Measurements from ENCODE around the gene PIK3CD. TPM values are rescaled to one million over a fixed set of nuclear protein-coding genes. Genes with fewer than 3 reads are reported as not detected.
"Not testable (repeated sequence)": the region's sequence is repeated elsewhere in the genome, so short reads cannot be mapped to it uniquely, and the experiment has no call there.

PIK3CD gene
- total RNA-seq, 1 donor from 2014 or later: 3.1 TPM

DNA sequence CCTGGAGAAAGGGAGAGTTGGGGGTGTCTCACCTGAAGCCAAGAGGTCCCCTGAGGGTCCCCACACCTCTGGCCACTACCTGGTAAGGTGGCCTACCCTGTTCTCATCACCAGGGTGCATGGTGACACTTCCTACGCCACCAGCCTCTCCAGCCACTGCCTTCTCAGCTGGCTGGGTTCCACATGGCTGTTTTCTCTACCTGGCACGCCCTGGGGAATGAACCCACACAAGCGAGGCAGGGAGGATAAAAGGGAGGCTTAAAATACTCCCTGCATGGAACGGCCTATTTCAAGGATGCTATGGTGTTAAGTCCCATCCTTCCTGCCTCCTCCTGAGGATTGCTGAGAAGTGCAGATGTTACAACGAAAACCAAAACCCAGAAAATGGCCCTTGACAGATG is 84.7 kb downstream of the PIK3CD start:
- no peak for DNase-seq

DNA sequence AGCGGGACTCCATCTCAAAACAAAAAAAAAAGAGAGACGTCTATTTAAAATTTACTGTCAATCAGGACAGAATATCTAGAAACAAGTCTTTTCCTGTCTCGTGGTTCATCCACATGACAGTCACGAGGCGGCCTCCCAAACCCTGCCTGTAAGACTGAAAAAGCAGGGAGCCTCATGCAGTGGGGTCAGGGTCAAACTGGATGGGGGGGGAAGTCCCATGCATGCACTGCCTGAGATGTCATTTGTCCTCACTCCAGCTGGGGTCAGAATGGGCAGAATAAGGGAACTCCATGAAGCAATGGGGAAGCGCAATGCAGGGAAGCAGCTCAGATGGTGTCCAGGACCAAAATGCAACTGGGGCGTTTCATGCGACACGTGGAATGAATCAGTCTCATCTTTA is 85.5 kb downstream of the PIK3CD start:
- DNase-seq: no peak

DNA sequence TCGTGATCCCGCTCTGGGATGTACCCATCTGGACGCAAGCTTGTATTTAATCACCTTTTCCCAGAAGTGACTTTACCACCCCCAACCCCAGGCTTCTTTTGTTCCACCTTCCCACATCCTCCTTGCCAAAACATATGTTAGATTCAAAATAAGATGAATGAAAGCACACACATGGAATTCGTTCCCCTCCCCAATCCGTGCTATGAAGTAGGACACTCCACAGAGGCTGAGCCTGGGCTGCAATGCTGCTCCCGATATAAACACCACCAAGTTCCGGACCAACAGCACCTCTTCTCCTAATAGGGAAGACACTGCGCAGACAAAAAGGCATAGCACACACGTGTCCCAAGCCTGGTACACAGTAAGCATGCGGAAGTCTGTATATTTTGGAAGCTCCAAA is 86.1 kb downstream of the PIK3CD start:
- DNase-seq: no peak

DNA sequence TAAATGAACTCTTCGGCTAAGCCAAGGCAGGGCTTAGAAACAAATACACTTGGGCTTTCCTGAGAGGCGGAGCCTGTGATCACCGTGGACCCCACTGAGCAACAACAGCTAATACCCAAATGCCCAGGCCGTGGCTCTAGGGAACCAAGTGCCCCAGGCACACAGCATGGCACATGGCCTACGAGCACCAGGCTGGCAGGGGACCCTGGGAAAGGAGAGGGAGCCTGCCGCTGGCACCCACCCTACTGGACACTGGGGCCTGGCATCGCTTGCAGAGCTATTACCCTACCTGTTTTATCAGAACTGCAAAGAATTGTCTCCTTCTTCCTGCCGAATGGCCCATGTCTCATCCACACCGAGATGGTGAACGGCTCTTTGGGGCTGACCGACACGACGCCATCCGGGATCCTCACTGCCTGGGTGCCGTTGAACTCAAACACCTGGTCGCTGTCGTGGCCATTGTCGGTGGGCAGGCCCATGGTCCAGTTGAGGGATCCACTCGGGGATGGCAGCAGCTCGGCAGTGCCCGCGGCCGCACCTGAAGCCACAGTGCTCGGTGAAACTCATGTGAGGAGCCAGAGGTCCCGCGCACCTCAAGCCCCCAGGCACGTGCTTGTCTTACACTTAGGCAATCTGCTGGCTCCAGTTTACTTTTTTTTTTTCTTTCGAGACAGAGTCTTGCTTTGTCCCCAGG is 92.7 kb downstream of the PIK3CD start:
- no peak for DNase-seq

DNA sequence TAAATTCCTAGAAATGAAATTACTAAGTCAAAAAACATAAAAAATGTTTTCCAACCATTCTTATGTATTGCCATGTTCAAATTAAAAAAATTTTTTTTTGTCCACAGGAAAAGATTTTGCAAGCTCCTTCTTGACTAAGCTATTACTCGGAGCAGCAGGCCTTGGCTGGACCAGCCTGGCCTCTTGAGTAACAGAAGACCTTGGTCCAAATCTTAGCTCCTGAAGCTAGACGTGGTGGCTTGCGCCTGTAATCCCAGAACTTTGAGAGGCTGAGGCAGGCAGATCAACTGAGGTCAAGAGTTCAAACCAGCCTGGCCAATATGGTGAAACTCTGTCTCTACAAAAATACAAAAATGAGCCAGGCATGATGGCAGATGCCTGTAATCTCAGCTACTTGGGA is 94.7 kb downstream of the PIK3CD start:
- DNase-seq: no peak

DNA sequence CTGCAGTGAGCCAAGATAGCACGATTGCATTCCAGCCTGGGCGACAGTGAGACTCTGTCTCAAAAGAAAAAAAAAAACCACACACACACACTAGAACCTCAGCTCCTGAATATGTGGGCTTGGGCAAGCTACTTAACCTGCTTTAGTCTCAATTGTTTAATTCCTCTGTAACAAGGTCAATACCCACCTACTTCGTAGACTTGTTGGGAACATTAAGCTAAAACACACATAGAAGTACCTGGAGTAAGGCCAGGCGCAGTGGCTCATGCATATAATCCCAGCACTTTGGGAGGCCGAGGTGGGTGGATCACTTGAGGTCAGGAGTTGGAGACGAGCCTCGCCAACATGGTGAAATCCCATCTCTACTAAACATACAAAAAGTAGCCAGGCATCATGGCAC is 95.1 kb downstream of the PIK3CD start:
- no peak for DNase-seq

DNA sequence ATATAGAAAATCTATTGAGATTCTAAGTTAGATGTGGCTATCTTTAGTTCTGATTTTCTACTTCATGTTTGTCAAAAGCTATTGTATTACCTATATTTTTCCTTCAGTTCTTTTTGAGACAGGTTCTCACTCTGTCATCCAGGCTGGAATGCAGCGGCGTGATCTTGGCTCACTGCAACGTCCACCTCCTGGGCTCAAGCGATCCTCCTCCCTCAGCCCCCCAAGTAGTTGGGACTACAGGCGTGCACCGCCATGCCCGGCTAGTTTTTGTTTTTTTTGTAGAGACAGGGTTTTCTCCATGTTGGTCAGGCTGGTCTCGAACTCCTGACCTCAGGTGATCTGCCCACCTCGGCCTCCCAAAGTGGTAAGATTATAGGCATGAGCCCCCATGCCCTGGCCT is 96.9 kb downstream of the PIK3CD start:
- DNase-seq: not testable (repeated sequence)

DNA sequence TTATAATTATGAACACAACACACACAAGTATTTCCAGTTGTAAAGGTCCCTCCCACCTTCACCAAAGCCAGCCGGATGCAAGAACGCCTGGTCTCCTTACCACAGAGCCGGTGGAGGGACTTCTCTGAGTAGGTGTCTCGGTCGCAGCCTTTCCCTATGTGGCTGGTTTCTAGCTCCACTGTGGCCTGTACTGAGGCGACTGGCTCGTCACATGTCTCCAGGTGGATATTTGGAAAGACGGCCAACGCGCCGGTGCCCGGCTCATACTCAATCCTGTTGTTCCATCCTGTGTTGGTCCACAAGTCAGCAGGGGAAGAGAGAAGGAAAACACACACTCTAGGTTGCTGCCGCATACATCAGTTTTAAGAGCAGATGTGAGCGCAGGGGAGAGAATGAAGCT is 97.8 kb downstream of the PIK3CD start:
- no peak for DNase-seq

DNA sequence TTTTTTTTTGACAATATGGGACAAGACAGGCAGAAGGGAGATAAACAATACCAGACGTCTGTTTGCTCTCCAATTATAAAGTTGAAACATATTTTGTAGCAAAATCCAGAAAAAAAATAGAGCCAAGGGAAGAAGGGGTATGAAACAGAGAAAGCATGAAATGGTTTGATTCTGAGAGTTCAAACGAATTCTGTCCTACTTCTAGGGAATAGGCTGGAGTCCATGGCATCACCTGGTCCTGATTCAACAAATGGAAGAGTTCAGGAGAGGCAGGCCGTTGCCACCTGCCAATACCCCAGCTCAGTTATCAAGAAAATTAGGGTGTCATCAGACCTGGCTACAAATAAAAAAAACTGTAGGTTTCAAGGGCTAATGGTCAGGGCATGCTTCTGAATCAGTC is 100.4 kb downstream of the PIK3CD start:
- no peak for DNase-seq

DNA sequence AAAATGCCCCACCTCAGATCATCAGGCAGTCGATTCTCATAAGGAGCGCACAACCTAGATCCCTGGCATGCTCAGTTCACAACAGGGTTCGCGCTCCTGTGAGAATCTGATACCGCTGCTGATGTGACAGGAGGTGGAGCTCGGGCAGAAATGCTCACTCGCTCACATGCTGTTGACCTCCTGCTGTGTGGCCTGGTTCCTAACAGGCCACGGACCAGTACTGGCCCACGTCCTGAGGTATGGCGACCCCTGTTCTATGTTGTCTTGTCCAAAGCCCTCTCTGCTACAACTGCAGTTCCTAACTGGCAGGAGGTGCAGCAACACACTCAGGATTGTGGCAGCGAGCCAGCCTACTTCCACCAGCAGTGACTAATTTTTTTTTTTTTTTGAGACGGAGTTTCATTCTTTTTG is 101.6 kb downstream of the PIK3CD start:
- DNase-seq: peak; percentile 44

DNA sequence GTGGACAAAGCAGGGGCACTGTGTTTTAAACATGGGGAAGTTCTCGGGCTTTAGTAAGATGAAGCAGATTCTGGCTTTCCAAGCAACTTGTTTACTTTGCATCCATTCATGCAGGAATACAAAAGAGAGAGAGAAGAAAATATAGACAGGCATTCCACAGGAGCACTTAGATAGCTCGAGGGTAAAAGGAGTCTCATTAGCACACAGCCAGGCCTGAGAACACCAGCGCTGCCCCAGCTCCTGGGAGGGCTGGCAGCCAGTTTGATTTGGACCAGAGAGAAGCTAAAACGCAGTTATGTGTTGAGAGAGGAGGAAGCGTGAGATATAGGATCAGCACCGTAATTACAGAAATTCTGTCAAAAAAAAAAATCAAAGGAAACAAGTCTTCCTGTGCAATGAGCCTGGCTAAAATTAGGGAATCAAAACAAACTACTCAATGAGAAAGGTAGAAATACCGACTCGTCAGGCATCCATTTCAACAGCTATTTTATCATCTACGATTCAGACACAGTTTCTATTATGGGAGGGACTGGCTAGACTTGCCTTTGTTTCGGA is 104.0 kb downstream of the PIK3CD start:
- no peak for DNase-seq

DNA sequence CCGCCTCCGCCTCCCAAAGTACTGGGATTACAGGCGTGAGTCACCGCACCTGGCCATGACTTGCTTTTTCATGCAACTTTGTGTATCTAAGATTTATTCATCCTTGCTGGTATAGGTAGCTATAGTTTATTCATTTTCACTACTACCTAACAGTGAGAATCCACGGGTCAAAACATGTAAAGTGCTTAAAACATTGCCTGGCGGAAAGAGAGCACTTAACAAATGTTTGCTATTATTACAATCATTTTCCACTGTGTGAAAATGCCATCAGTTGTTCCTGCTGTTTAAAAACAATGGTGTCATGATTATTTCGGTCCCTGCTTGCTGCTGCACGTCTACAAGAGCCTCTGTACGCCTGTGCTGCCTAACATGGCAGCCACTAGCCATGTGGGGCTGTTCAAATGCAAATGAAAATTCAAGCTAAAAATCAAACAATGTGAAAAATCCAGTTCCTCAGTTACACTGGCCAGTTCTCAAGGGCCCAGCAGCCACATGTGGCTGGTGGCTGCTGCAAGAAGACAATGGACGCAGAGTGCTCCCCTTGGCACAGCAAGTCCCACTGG is 107.1 kb downstream of the PIK3CD start:
- DNase-seq: peak; percentile 39

DNA sequence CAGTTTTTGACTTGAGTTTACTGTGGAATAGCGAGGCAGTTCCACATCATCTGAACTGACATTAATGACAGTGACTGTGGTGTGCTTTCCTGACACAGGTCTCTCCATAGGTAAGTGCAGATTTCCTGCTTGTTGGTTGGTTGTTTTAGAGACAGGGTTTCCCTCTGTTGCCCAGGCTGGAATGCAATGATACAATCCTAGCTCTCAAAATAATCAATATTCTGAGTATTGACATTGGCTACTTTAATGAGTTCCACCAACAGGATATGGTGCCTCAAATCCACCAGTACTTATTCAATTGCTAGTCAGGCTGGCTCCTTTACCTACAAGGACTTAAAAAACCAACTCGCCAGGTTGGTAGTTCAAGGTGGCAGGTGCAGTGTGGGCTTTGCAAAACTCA is 108.4 kb downstream of the PIK3CD start:
- no peak for DNase-seq

DNA sequence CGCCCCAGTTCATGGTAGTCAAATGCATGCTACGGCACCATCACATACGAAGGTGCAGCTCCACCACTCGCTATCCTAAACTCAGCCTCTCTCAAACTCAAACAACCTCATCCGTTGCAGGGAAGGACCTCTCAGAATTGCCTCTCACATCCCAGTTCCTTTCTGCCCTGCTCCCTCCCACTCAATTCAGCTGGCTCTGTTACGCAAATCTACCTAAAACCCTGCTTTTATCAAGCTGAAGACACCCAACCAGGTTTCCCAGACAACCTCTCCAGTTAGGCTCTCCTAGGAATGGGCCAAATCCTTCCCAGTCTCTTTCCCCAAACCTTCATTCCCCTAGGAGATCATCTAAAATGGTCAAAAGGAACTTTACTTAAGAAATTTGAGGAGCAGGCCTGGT is 109.3 kb downstream of the PIK3CD start:
- DNase-seq: no peak

DNA sequence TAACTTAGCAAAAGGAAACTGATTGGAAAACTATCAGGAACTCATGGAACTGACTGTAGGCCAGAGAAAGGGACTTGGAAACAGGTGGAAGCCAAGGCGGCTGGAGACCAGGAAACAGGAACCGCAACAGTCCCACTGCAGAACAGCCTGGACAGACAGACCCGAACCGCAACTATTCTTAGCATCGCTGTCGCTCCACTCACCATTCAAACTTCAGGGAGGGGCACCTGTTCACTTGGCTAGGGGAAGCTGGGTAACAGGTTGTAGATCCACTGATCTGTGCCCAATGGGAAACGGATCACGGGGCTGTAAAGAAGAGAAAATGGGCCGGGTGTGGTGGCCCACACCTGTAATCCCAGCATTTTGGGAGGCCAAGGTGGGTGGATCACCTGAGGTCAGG is 110.3 kb downstream of the PIK3CD start:
- no peak for DNase-seq

DNA sequence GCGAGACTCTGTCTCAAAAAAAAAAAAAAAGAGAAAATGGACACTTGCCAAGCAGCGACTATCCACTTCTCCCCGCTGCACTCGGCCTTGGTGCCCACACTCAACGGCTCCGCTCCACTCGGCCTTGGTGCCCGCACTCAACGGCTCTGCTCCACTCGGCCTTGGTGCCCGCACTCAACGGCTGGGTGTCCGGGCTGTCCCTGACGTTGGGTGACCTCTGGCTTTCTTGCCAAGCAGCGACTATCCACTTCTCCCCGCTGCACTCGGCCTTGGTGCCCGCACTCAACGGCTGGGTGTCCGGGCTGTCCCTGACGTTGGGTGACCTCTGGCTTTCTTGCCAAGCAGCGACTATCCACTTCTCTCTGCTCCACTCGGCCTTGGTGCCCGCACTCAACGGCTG is 110.9 kb downstream of the PIK3CD start:
- DNase-seq: not testable (repeated sequence)

DNA sequence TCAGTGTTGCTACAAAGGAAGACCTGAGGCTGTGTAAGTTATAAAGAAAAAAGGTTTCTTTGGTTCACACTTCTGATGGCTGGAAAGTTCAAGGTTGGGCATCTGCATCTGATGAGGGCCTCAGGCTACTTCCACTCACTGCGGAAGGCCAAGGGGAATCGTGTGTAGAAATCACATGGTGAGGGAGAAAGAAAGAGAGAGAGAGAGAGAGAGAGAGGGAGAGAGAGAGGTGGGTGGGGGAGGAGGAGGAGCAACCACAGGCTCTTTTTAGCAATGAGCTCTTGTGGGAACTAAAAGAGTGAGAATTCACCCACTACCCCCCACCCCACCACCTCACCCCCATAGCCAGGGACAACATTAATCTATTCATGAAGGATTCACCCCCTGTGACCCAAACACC is 112.4 kb downstream of the PIK3CD start:
- no peak for DNase-seq

DNA sequence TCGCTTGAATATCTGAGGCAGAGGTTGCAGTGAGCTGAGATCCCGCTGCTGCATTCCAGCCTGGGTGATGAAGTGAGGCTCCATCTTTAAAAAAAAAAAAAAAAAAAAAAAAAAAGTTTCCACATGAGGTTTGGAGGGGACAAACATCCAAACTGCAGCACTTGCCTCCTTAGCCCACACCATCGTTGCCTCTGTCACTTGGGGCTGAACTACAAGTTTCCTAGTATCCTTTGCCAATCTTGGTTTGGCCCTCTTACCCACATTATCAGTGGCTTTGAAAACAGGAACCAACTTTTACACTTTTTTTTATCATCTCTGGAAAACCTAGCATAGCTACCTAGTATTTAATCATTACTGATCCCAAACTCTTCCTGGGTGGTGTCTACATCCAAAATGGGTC is 113.0 kb downstream of the PIK3CD start:
- no peak for DNase-seq

DNA sequence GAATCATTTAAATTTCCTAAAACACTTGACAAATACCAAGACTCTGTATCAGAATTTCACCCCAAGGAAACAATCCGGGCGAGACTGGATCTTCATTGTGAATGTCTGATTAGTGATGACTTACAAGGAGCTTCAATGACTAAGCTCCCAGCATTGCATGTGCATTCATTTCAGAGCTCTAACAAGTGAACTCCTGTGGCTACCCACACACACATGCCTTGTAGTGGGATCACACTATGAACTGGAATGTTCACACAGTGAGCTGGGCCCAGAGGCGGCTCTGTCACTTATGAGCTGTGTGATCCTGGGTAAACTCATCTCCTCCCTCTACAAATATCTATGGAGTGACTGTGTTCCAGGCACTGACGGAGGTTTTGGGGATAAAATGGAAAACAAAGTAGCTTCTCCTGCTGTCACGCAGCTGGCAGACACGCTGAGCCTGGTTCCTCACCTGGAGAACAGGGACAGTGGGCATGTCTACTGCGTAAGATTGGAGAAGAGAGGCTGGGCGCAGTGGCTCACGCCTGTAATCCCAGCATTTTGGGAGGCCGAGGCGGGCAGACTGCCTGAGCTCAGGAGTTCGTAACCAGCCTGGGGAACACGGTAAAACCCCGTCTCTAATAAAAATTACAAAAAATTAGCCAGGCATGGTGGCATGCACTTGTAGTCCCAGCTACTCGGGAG is 115.4 kb downstream of the PIK3CD start:
- no peak for DNase-seq

DNA sequence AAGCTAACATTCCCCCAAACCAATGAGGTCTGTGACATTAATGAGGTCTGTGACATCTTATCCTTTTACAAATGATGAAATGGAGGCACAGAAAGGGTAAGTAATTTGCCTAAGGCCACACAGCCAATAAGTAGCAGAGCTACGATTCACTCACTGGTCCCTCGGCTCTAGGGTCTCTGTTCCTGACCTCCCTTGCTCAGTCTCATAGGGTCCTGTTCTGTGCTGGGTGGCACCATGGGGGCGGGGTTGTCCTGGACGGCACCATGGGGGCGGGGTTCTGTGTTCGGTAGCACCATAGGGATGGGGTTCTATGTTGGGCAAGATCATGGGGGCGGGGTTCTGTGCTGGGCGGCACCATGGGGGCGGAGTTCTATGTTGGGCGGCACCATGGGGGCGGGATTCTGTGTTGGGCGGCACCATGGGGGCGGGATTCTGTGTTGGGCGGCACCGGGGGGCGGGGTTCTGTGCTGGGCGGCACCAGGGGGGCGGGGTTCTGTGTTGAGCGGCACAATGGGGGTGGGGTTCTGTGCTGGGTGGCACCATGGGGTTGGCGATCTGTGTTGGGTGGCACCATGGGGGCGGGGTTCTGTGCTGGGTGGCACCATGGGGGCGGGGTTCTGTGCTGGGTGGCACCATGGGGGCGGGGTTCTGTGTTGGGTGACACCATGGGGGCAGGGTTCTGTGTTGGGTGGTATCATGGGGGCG is 116.6 kb downstream of the PIK3CD start:
- no peak for DNase-seq

DNA sequence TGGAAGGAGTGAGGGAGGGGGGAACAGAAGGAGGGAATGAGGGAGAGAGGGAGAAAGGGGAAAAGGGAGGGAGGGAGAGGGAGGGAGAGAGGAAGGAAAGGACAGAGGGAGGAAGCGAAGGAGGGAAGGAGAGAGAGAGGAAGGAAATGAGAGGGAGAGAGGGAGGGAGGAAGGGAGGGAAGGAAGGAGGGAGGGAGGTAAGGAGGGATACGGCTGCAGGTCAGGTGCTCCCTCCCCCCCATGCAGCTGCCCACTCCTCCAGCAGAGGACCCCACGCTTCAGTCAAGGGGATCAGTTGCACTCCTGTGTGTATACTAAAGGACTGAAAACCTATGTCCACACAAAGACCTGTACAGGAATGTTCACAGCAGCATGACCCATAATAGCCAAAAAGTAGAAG is 117.5 kb downstream of the PIK3CD start:
- no peak for DNase-seq

DNA sequence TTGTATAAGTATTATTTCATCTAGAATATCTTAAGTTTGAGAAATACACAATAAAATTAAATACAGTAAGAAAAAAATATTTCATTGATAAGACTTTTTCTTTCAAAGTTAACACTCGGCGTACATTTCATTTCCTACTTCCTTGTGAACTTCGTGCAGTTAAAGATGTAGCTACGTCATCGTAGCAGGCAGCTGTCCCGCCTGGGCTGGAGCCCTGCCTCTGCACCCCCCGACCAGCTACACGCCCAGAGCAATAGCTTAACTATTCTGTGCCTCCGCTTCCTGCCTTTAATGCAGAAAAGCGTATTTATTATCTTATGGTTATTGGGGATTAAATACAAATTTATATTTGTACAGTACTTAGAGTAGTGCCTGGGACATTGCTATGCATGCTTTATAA is 118.8 kb downstream of the PIK3CD start:
- peak; percentile 42 for DNase-seq

Data from tongue (tissue), 2 donors.